HG03095 (cell line): ENCODE results near the gene LRP3.
"Not testable (repeated sequence)": the region's sequence is repeated elsewhere in the genome, so short reads cannot be mapped to it uniquely, and the experiment has no call there.

ENCODE experiments used
- ATAC-seq: cut with Tn5 transposase; IDR thresholded peaks from one replicate; pipeline ENCODE4 v1.9.1; 2021; ENCODE audit warnings: moderate library complexity; ENCODE audit not compliant: unreplicated experiment

The LRP3 gene

GRCh38 chr19:33193865-33194362 lies at the start of gene LRP3:
TSS of gene LRP3 (plus strand) at chr19:33194330. CDS start at chr19:33194786, 456 bp downstream.
- ATAC-seq, result no peak

- no peak for ATAC-seq
These were observed 47.9 kb upstream of the LRP3 start for GRCh38 chr19:33146209-33146608.

- ATAC-seq, result no peak
These were observed 46.6 kb upstream of the LRP3 start for GRCh38 chr19:33147538-33147937.

- ATAC-seq, result no peak
These were observed 43.1 kb upstream of the LRP3 start for GRCh38 chr19:33150852-33151518.

GRCh38 chr19:33152176-33152575 lies 42.0 kb upstream of the LRP3 start:
- ATAC-seq, result no peak

- ATAC-seq, result not testable (repeated sequence)
These were observed 41.5 kb upstream of the LRP3 start for GRCh38 chr19:33152625-33153024.

- not testable (repeated sequence) for ATAC-seq
These were observed 39.8 kb upstream of the LRP3 start for GRCh38 chr19:33154313-33154712.

- no peak for ATAC-seq
These were observed 37.8 kb upstream of the LRP3 start for GRCh38 chr19:33156334-33156733.

- no peak for ATAC-seq
These were observed 36.2 kb upstream of the LRP3 start for GRCh38 chr19:33157906-33158305.

- no peak for ATAC-seq
These were observed 35.8 kb upstream of the LRP3 start for GRCh38 chr19:33158365-33158764.

- ATAC-seq, result no peak
These were observed 35.0 kb upstream of the LRP3 start for GRCh38 chr19:33159149-33159548.

GRCh38 chr19:33159893-33160292 lies 34.2 kb upstream of the LRP3 start:
- ATAC-seq, result no peak

GRCh38 chr19:33161201-33161600 lies 32.9 kb upstream of the LRP3 start:
- ATAC-seq, result no peak

- ATAC-seq, result no peak
These were observed 30.6 kb upstream of the LRP3 start for GRCh38 chr19:33163481-33163880.

- ATAC-seq, result not testable (repeated sequence)
These were observed 28.1 kb upstream of the LRP3 start for GRCh38 chr19:33166037-33166436.

GRCh38 chr19:33167438-33167837 lies 26.7 kb upstream of the LRP3 start:
- ATAC-seq, result no peak

- no peak for ATAC-seq
These were observed 25.6 kb upstream of the LRP3 start for GRCh38 chr19:33168528-33168927.

GRCh38 chr19:33171222-33171795 lies 22.8 kb upstream of the LRP3 start:
- no peak for ATAC-seq

GRCh38 chr19:33171916-33172359 lies 22.2 kb upstream of the LRP3 start:
- no peak for ATAC-seq

GRCh38 chr19:33174186-33174585 lies 19.9 kb upstream of the LRP3 start:
- no peak for ATAC-seq

- no peak for ATAC-seq
These were observed 18.9 kb upstream of the LRP3 start for GRCh38 chr19:33175156-33175782.
